ENCODE data around the gene PRDM11.
A peak's percentile ranks its signal among the peaks of the same experiment; 100 is the strongest.

The PRDM11 gene

GRCh38 chr11:45174168-45174835, 27.9 kb downstream of the PRDM11 start:
- no peak for DNase-seq (ENCODE audit: low read depth)

GRCh38 chr11:45174963-45175362, 28.5 kb downstream of the PRDM11 start:
- no peak for DNase-seq (ENCODE audit: low read depth)

GRCh38 chr11:45176996-45177395, 30.6 kb downstream of the PRDM11 start:
- no peak for DNase-seq (ENCODE audit: low read depth)

GRCh38 chr11:45178223-45178622, 31.8 kb downstream of the PRDM11 start:
- DNase-seq (ENCODE audit: low read depth): no peak

GRCh38 chr11:45178890-45179671, 32.6 kb downstream of the PRDM11 start:
- no peak for DNase-seq (ENCODE audit: low read depth)

- no peak for DNase-seq (ENCODE audit: low read depth)
These were observed 33.3 kb downstream of the PRDM11 start for GRCh38 chr11:45179686-45180178.

- DNase-seq (ENCODE audit: low read depth): no peak
These were observed 33.9 kb downstream of the PRDM11 start for GRCh38 chr11:45180179-45180847.

GRCh38 chr11:45180848-45181192, 34.4 kb downstream of the PRDM11 start:
- peak; percentile 27 for DNase-seq (ENCODE audit: low read depth)

GRCh38 chr11:45181193-45181888, 34.9 kb downstream of the PRDM11 start:
- no peak for DNase-seq (ENCODE audit: low read depth)

GRCh38 chr11:45181889-45182550, 35.6 kb downstream of the PRDM11 start:
- no peak for DNase-seq (ENCODE audit: low read depth)

- no peak for DNase-seq (ENCODE audit: low read depth)
These were observed 36.5 kb downstream of the PRDM11 start for GRCh38 chr11:45182902-45183301.

GRCh38 chr11:45184640-45185039, 38.2 kb downstream of the PRDM11 start:
- DNase-seq (ENCODE audit: low read depth): no peak

- no peak for DNase-seq (ENCODE audit: low read depth)
These were observed 38.8 kb downstream of the PRDM11 start for GRCh38 chr11:45185228-45185729.

- no peak for DNase-seq (ENCODE audit: low read depth)
These were observed 40.9 kb downstream of the PRDM11 start for GRCh38 chr11:45187375-45187774.

GRCh38 chr11:45188127-45188526, 41.7 kb downstream of the PRDM11 start:
- DNase-seq (ENCODE audit: low read depth): no peak

GRCh38 chr11:45189230-45189629, 42.8 kb downstream of the PRDM11 start:
- DNase-seq (ENCODE audit: low read depth): no peak

- no peak for DNase-seq (ENCODE audit: low read depth)
These were observed 47.3 kb downstream of the PRDM11 start for GRCh38 chr11:45193695-45194094.

- DNase-seq (ENCODE audit: low read depth): no peak
These were observed 58.3 kb downstream of the PRDM11 start for GRCh38 chr11:45204761-45205160.

- no peak for DNase-seq (ENCODE audit: low read depth)
These were observed 59.5 kb downstream of the PRDM11 start for GRCh38 chr11:45205978-45206377.

GRCh38 chr11:45208135-45208534, 61.7 kb downstream of the PRDM11 start:
- DNase-seq (ENCODE audit: low read depth): no peak

GRCh38 chr11:45209000-45209879, 62.8 kb downstream of the PRDM11 start:
- DNase-seq (ENCODE audit: low read depth): no peak
